Suprapubic skin (tissue), 4 donors: ENCODE results near the gene KMT2B.

Source experiments
- EP300 ChIP-seq: sonication (generic); formaldehyde crosslinking; IDR thresholded peaks from one replicate; pipeline ENCODE4 v1.6.1; 2017; ENCODE audit warnings: antibody characterized with exemption
- POLR2A ChIP-seq, 2 donors: fragments of 450-650 bp; IDR thresholded peaks; one replicate each; pipeline ENCODE4 v1.6.1; 2017; ENCODE audit warnings: antibody characterized with exemption in 2 of 2, mild to moderate bottlenecking in 2 of 2, moderate library complexity in 2 of 2
- POLR2AphosphoS5 ChIP-seq, 3 donors: sonication (generic); formaldehyde crosslinking; IDR thresholded peaks; one replicate each; pipeline ENCODE4 v1.6.1; 2017; ENCODE audit warnings: antibody characterized with exemption in 3 of 3
- TF ChIP-seq, protein P1 (sequence below), 2 donors: fragments of 200-600 bp in 1 of 2; fragments of 450-650 bp in 1 of 2; sonication (generic) in 1 of 2; IDR thresholded peaks; one replicate each; pipeline ENCODE4 v1.5.1; 2016 to 2019; ENCODE audit warnings: antibody characterized with exemption in 2 of 2, mild to moderate bottlenecking in 1 of 2, moderate library complexity in 1 of 2

DNA sequence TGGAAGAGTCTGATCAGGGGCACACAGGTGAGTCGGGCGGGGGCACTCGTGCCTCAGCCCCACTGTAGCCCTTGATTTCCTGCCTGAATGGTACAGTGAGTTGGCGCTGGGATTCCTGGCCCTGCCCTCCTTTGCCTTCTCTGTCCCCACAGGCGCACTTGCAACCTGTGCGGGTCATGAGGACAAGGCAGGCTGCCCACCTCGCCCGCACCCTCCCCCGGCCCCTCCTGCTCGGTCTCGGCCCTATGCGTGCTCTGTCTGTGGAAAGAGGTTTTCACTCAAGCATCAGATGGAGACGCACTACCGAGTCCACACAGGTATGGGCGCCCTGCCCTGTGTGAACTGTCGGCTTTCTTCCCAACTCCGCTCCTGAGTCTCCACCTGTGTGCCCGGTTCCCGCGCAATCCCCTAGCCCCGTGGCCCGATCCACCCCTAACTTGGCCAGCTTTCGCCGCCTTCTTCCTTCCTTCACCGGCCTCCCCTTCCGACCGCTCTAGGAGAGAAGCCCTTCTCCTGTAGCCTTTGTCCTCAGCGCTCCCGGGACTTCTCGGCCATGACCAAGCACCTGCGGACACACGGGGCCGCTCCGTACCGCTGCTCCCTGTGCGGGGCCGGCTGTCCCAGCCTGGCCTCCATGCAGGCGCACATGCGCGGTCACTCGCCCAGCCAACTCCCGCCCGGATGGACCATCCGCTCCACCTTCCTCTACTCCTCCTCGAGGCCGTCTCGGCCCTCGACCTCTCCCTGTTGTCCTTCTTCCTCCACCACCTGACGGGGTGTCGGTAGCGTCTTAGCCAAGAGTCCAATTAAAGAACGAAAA lies 1.6 kb upstream of the KMT2B start:
- no peak for TF ChIP-seq POLR2A (IDR thresholded peaks at IDR 0.05)
- TF ChIP-seq, protein P1, sequence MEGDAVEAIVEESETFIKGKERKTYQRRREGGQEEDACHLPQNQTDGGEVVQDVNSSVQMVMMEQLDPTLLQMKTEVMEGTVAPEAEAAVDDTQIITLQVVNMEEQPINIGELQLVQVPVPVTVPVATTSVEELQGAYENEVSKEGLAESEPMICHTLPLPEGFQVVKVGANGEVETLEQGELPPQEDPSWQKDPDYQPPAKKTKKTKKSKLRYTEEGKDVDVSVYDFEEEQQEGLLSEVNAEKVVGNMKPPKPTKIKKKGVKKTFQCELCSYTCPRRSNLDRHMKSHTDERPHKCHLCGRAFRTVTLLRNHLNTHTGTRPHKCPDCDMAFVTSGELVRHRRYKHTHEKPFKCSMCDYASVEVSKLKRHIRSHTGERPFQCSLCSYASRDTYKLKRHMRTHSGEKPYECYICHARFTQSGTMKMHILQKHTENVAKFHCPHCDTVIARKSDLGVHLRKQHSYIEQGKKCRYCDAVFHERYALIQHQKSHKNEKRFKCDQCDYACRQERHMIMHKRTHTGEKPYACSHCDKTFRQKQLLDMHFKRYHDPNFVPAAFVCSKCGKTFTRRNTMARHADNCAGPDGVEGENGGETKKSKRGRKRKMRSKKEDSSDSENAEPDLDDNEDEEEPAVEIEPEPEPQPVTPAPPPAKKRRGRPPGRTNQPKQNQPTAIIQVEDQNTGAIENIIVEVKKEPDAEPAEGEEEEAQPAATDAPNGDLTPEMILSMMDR (IDR thresholded peaks at IDR 0.05), result no peak
- no peak for TF ChIP-seq POLR2AphosphoS5 (IDR thresholded peaks at IDR 0.05)
- TF ChIP-seq EP300, result no peak
